HG03354 (cell line): ENCODE measurements around the gene RBM39.

ENCODE experiments used
- ATAC-seq: cut with Tn5 transposase; IDR thresholded peaks from one replicate; pipeline ENCODE4 v1.9.1; 2021; ENCODE audit warnings: mild to moderate bottlenecking; ENCODE audit not compliant: unreplicated experiment, poor library complexity, severe bottlenecking

Gene RBM39

GRCh38 chr20:35653893-35654292 lies 88.2 kb downstream of the RBM39 start:
- no peak for ATAC-seq
